ENCODE measurements around the gene PDE6H.

PDE6H gene

GRCh38 chr12:14975457-14975856 is 2.6 kb downstream of the PDE6H start:
- no peak for DNase-seq (ENCODE audit: low spot score)

GRCh38 chr12:14976658-14977057 is 3.8 kb downstream of the PDE6H start:
- no peak for DNase-seq (ENCODE audit: low spot score)

- no peak for DNase-seq (ENCODE audit: low spot score)
These were observed 6.6 kb downstream of the PDE6H start for GRCh38 chr12:14979468-14979867.

GRCh38 chr12:14981049-14981448 is 8.2 kb downstream of the PDE6H start:
- no peak for DNase-seq (ENCODE audit: low spot score)

- no peak for DNase-seq (ENCODE audit: low spot score)
These were observed 9.7 kb downstream of the PDE6H start for GRCh38 chr12:14982562-14982961.

- no peak for DNase-seq (ENCODE audit: low spot score)
These were observed 10.1 kb downstream of the PDE6H start for GRCh38 chr12:14982991-14983390.

GRCh38 chr12:14984036-14984435 is 11.2 kb downstream of the PDE6H start:
- no peak for DNase-seq (ENCODE audit: low spot score)

GRCh38 chr12:14984766-14985285 is 12.0 kb downstream of the PDE6H start:
- DNase-seq (ENCODE audit: low spot score): no peak

GRCh38 chr12:14986449-14986848 is 13.6 kb downstream of the PDE6H start:
- no peak for DNase-seq (ENCODE audit: low spot score)

- no peak for DNase-seq (ENCODE audit: low spot score)
These were observed 15.2 kb downstream of the PDE6H start for GRCh38 chr12:14988035-14988434.

- no peak for DNase-seq (ENCODE audit: low spot score)
These were observed 16.9 kb downstream of the PDE6H start for GRCh38 chr12:14989790-14990189.

- no peak for DNase-seq (ENCODE audit: low spot score)
These were observed 18.2 kb downstream of the PDE6H start for GRCh38 chr12:14991069-14991468.

- DNase-seq (ENCODE audit: low spot score): no peak
These were observed 19.8 kb downstream of the PDE6H start for GRCh38 chr12:14992673-14993072.

GRCh38 chr12:14993117-14993516 is 20.3 kb downstream of the PDE6H start:
- DNase-seq (ENCODE audit: low spot score): no peak

GRCh38 chr12:14993537-14994266 is 20.9 kb downstream of the PDE6H start:
- no peak for DNase-seq (ENCODE audit: low spot score)

- no peak for DNase-seq (ENCODE audit: low spot score)
These were observed 21.8 kb downstream of the PDE6H start for GRCh38 chr12:14994610-14995009.

- DNase-seq (ENCODE audit: low spot score): no peak
These were observed 23.0 kb downstream of the PDE6H start for GRCh38 chr12:14995583-14996425.

GRCh38 chr12:14997998-14998397 is 25.2 kb downstream of the PDE6H start:
- no peak for DNase-seq (ENCODE audit: low spot score)

GRCh38 chr12:14999021-14999694 is 26.3 kb downstream of the PDE6H start:
- no peak for DNase-seq (ENCODE audit: low spot score)

- no peak for DNase-seq (ENCODE audit: low spot score)
These were observed 27.0 kb downstream of the PDE6H start for GRCh38 chr12:14999695-15000365.

- DNase-seq (ENCODE audit: low spot score): no peak
These were observed 27.7 kb downstream of the PDE6H start for GRCh38 chr12:15000575-15000974.
